Suprapubic skin (tissue), 4 donors: ENCODE results near the gene SGPL1. TPM values are rescaled to one million over a fixed set of nuclear protein-coding genes. Genes with fewer than 3 reads are reported as not detected.

Experiments
- DNase-seq, 2 donors: peaks; one replicate each; pipeline ENCODE4 v3.0.0-alpha.2; 2019; ENCODE audit warnings: low spot score in 2 of 2
- H3K27ac ChIP-seq: fragments of 200-600 bp; sonication (generic); one replicate; pipeline ENCODE4 v1.5.1; 2019
- H3K27me3 ChIP-seq: fragments of 200-600 bp; sonication (generic); one replicate; pipeline ENCODE4 v1.5.1; 2019
- H3K36me3 ChIP-seq: fragments of 200-600 bp; sonication (generic); one replicate; pipeline ENCODE4 v1.5.1; 2019
- H3K4me1 ChIP-seq: fragments of 200-600 bp; sonication (generic); one replicate; pipeline ENCODE4 v1.5.1; 2019
- H3K4me3 ChIP-seq: fragments of 200-600 bp; sonication (generic); one replicate; pipeline ENCODE4 v1.5.1; 2019; ENCODE audit warnings: mild to moderate bottlenecking
- H3K9me3 ChIP-seq: fragments of 200-600 bp; sonication (generic); one replicate; pipeline ENCODE4 v1.5.1; 2019
- EP300 ChIP-seq: sonication (generic); formaldehyde crosslinking; IDR thresholded peaks from one replicate; pipeline ENCODE4 v1.6.1; 2017; ENCODE audit warnings: antibody characterized with exemption
- POLR2A ChIP-seq, 2 donors: fragments of 450-650 bp; IDR thresholded peaks; one replicate each; pipeline ENCODE4 v1.6.1; 2017; ENCODE audit warnings: antibody characterized with exemption in 2 of 2, mild to moderate bottlenecking in 2 of 2, moderate library complexity in 2 of 2
- POLR2AphosphoS5 ChIP-seq, 3 donors: sonication (generic); formaldehyde crosslinking; IDR thresholded peaks; one replicate each; pipeline ENCODE4 v1.6.1; 2017; ENCODE audit warnings: antibody characterized with exemption in 3 of 3
- WGBS: methylation state at CpG from one replicate; pipeline ENCODE4 v1.1.5; 2018; 5-methylcytosine and 5-hydroxymethylcytosine counted together
- total RNA-seq, 4 donors: library from RNA; depleted of rRNA; stranded (reverse); fragments of >200 nt; gene quantifications; one replicate each; pipeline ENCODE4 v1.1.0, GENCODE V29; 2016
- TF ChIP-seq, protein P1 (sequence below), 2 donors: fragments of 200-600 bp in 1 of 2; fragments of 450-650 bp in 1 of 2; sonication (generic) in 1 of 2; IDR thresholded peaks; one replicate each; pipeline ENCODE4 v1.5.1; 2016 to 2019; ENCODE audit warnings: antibody characterized with exemption in 2 of 2, mild to moderate bottlenecking in 1 of 2, moderate library complexity in 1 of 2

Gene SGPL1
- total RNA-seq, 4 donors from 2014 or later, result 54.4 to 80.1 (median 59.6) TPM

DNA sequence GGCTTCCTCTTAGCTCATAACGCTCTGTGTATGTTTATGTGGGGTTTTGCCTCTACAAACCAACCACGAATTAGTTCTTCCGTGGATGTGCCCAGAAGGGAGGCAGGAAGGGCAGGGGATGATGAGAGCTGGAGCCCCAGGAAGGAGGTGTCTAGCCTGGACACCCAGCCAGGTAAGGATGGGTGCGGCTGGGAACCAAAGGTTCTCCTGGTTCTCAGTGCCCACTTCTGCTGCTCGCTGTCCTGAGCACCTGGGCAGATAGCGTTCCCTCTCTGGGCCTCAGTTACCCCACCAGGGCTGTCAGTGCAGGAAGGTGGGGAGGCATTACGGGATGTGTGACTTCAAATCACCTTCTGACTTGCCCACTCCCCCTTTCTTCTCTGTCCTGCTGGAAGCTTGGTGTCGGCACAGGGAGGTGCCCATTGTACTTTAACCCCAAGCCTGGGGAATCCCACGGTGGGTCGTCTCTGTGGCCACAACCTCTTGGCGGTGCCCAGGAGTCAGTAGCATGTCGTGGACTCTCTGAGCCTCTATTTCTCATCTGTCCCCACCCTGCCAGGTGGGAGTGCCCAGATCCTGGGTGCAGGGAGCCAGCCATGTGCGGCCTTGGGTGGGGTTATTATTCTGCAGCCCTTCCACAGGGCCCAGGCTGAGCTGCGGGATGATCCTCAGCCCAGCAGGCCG, 91.3 kb downstream of the SGPL1 start:
- peak in 1 of 2 donors; percentile 58 for DNase-seq
- Histone ChIP-seq H3K4me1 (no peaks in the 10 kb centered on the region), H3K4me3 (no peak overlapping the region), H3K36me3 (no peaks in the 10 kb centered on the region), H3K9me3 (no peaks in the 10 kb centered on the region), H3K27ac (no peak overlapping the region), H3K27me3 (peaks cover 7% of the 10 kb centered on the region)
- TF ChIP-seq, protein P1, sequence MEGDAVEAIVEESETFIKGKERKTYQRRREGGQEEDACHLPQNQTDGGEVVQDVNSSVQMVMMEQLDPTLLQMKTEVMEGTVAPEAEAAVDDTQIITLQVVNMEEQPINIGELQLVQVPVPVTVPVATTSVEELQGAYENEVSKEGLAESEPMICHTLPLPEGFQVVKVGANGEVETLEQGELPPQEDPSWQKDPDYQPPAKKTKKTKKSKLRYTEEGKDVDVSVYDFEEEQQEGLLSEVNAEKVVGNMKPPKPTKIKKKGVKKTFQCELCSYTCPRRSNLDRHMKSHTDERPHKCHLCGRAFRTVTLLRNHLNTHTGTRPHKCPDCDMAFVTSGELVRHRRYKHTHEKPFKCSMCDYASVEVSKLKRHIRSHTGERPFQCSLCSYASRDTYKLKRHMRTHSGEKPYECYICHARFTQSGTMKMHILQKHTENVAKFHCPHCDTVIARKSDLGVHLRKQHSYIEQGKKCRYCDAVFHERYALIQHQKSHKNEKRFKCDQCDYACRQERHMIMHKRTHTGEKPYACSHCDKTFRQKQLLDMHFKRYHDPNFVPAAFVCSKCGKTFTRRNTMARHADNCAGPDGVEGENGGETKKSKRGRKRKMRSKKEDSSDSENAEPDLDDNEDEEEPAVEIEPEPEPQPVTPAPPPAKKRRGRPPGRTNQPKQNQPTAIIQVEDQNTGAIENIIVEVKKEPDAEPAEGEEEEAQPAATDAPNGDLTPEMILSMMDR (IDR thresholded peaks at IDR 0.05), result no peak
- TF ChIP-seq EP300 (no peak), POLR2AphosphoS5 (IDR thresholded peaks at IDR 0.05) (no peak), POLR2A (IDR thresholded peaks at IDR 0.05) (no peak)
- 65% methylated on average over 7 of the region's 15 CpGs for WGBS

DNA sequence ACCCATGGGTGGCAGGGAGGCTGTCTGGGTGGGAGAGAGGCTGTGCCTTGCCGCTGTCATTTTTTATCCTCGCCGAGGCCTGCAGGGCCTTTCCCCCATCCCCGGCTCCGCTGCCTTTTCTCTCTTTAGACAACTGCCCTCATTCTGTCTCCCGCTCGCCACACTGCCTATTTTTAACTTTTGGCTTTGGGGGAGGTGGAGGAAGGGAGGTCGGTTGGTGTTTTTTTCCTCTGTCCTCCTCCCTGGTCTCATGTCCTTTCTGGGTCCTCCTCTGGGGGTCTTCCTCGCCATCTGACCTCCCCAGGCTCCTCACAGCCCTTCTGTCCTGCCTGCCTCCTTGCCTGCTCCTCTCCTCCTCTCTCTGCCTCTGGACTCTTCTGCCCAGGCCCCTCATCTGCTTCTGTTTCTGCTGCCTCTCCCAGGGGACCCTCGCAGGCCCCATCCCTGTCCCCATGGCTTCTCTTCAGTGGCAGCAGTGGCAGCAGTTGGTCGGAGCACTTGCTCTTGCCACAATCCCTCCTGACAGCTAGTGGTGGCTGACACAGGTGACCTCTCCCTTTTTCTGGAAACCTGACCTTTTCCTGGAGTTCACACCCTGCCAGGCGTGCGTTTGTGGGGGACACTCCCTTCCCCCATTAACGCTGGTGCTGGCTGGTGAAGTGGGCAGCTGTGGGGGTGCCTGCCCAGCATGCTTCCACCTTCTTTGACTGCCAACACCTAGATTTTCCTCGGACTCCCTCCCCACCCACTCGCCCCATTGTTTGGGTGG, 92.1 kb downstream of the SGPL1 start:
- 69% methylated on average over 16 of the region's 16 CpGs for WGBS
- H3K4me1 ChIP-seq, result no peaks in the 10 kb centered on the region
- H3K9me3 ChIP-seq, result no peaks in the 10 kb centered on the region
- H3K27ac ChIP-seq, result no peak overlapping the region
- no peak for TF ChIP-seq EP300
- no peak overlapping the region for H3K4me3 ChIP-seq
- peaks cover 7% of the 10 kb centered on the region for H3K27me3 ChIP-seq
- no peaks in the 10 kb centered on the region for H3K36me3 ChIP-seq
- peak in 1 of 2 donors; percentile 59 for DNase-seq

DNA sequence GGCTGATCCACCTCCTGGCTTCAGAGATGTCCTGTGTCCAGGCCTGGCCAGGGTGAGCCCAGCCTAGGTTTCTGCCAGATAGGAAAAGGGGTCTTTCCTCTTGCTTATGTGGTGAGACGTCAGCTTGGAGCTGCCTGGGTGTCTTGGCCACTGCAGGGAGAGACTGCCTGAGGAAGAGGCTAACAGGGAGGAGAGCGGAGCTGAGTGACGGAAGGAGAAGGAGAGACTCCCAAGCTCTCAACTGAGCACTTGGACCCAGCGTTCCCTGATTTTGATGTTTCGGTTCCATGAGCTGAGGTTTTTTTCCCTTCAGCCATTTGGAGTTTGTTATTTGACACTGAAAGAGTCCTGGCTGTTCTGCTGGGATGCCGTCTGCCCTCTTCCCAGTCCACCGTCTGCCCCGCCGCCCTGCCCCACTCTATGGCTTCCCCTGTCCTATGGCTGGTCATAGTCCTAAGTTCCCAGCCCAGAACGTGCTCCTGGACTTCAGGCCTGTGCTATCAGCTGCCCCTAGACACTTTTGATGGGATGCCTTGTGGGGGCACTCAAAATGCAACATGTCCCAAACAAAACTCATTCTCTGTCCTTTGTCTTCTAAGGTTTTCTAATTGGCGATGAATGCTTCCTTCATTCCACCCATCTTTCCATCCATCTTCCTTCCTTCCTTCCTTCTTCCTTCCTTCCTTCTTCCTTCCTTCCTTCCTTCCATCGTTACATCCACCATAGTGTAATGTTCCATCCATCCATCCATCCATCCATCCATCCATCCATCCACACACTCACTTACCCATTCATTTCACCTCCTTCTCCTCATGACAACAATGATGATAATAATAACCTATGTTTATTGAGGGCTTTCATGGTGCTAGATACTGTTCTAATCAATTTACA, 92.9 kb downstream of the SGPL1 start:
- Histone ChIP-seq H3K36me3 (no peaks in the 10 kb centered on the region), H3K4me1 (no peaks in the 10 kb centered on the region), H3K27me3 (peaks cover 7% of the 10 kb centered on the region), H3K4me3 (no peak overlapping the region), H3K27ac (no peak overlapping the region), H3K9me3 (no peaks in the 10 kb centered on the region)
- 84% methylated on average over 12 of the region's 12 CpGs for WGBS
- no peak for DNase-seq
- TF ChIP-seq EP300, result no peak
- TF ChIP-seq, protein P1 (IDR thresholded peaks at IDR 0.05), result no peak

DNA sequence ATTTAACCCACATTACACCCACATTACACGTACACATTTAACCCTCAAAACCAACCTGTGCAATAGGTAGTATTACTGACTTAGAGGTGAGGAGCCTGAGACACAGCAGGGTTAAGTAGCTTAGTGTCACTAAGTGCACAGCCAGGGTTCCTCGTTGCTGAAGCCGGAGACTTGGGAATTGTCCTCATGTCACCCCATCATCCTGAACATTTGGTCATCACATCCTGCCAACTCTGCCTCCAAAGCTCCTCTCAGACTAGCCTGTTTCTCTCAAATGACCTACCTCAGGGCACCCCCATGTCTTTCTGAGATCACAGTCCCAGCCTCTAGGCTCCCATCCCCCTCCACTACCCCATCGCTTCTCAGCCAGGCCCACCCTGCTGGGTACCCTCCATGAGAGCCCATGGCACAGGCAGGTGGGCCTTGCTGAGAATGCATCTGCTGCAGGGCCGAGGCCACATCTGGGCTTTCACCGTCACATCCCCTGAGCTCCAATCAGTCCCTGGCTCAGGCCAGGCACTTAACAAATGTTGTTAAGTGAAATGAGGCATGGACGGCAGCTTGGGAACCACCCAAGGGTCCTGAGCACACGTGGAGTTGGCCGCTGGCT, 93.7 kb downstream of the SGPL1 start:
- H3K27ac ChIP-seq, result no peak overlapping the region
- TF ChIP-seq POLR2A (IDR thresholded peaks at IDR 0.05) (no peak), POLR2AphosphoS5 (IDR thresholded peaks at IDR 0.05) (no peak), EP300 (no peak)
- TF ChIP-seq, protein P1 (IDR thresholded peaks at IDR 0.05), result no peak
- DNase-seq, result no peak
- 83% methylated on average over 5 of the region's 9 CpGs for WGBS
- H3K4me3 ChIP-seq, result no peak overlapping the region
- no peaks in the 10 kb centered on the region for H3K9me3 ChIP-seq
- H3K4me1 ChIP-seq, result no peaks in the 10 kb centered on the region
- H3K27me3 ChIP-seq, result peaks cover 7% of the 10 kb centered on the region
- H3K36me3 ChIP-seq, result no peaks in the 10 kb centered on the region

DNA sequence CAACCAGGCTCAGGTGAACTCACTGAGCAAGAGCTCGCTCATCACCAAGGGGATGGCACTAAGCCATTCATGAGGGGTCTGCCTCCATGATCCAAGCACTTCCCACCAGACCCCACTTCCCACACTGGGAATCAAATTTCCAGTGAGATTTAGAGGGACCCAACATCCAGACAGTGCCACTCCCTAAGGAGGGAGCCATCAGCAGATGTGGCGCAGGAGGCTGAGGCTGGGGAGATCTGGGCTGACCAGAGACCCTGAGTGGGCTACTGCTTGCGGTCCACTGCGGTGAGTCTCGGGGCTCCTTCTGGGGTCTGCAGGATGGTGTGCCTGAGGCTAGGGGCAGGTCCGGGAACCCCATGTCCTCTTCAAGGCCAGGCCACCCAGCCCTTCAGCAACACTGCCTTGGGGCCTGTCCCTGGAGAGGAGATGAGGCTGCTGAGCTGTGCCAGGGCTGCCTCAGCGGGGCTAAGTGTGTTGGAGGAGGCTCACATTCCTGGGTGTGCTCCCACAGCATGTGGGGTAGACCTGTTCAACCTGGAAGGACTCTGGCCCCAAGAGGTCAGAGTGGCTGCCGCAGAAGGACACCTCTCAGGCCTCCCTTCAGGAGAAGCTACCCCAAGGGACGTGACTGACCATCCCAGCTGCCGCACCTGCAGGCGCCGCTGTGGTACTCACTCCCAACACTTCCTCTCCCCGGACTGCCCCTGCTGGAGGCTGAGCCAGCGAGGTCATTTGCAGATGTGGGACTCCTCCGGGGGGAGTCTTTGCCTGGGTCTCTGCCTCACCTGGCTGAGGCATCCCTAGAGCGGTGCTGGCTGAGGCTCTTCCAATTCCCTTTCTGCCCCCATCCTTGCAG, 95.0 kb downstream of the SGPL1 start:
- no peak for DNase-seq
- whole genome bisulfite sequencing, result 92% methylated on average over 9 of the region's 16 CpGs

More for the DNA sequence above, 95.0 kb downstream of the SGPL1 start:
- Histone ChIP-seq H3K9me3 (no peaks in the 10 kb centered on the region), H3K36me3 (no peaks in the 10 kb centered on the region), H3K27ac (no peak overlapping the region), H3K27me3 (peaks cover 14% of the 10 kb centered on the region), H3K4me1 (no peaks in the 10 kb centered on the region), H3K4me3 (no peak overlapping the region)
- TF ChIP-seq, protein P1 (IDR thresholded peaks at IDR 0.05), result no peak
- TF ChIP-seq POLR2A (IDR thresholded peaks at IDR 0.05), result no peak
- no peak for TF ChIP-seq POLR2AphosphoS5 (IDR thresholded peaks at IDR 0.05)
- TF ChIP-seq EP300, result no peak
